HK-2 (cell line): ENCODE measurements around the gene PLA2G12B.

Experiments used
- DNase-seq: peaks from one replicate; pipeline ENCODE4 v3.0.0-alpha.2; 2018; ENCODE audit not compliant: unreplicated experiment

The PLA2G12B gene

DNA sequence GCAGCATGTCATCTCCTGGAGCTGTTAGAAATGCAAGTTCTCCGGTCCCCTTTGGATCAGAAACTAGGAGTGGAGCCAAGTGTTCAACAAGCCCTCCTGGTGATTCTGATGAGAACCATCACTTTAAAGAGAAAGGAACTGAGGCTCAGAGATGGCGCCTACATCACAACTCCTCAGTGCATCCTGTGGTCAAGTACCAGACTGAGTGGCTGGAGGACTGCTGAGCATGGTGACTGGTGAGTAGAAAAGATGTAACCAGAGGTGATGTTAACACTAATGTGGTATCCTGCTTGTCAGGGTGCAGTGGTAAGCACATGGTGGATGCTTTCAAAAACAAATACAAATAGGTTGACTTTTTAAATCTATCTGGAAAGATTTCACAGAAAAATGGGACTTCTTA is 64.5 kb downstream of the PLA2G12B start:
- DNase-seq = no peak

DNA sequence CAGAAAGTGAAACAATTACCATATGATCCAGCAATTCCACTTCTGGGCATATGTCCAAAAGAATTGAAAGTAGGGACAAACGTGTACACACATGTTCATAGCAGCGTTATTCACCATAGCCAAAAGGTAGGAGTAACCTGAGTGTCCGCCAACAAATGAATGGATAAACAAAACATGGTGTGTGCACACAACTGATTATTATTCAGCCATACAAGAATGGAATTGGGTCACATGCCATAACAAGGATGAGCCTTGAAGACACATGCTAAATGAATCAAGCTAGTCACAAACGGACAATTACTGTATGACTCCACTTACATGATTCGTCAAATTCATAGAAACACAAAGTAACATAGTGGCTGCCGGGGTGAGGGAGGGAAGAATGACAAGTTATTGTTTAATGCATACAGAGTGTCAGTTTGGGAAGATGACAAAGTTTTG is 65.2 kb downstream of the PLA2G12B start:
- no peak for DNase-seq

DNA sequence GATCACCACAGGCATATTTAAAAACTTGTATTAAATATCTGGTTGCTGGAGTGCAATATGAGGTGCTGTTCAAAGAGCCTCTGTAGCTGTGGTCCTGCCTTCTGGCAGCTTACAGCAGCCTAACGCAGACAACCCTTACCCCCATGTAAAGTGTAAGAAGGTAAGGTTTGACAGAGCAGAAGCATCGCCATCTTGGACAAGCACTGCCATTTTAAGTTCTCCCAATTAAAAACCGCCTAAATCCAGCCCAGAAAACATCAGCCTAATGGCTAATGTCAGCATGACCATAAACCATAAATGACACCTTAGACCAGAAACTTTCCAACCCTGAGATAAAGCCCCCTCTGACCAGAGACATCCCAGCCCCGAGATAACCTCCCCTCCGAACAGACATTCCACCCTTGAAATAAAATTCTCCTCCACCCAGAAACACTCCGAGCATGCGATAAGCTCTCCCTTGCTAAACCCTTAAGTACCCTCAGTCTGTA is 66.4 kb downstream of the PLA2G12B start:
- no peak for DNase-seq

DNA sequence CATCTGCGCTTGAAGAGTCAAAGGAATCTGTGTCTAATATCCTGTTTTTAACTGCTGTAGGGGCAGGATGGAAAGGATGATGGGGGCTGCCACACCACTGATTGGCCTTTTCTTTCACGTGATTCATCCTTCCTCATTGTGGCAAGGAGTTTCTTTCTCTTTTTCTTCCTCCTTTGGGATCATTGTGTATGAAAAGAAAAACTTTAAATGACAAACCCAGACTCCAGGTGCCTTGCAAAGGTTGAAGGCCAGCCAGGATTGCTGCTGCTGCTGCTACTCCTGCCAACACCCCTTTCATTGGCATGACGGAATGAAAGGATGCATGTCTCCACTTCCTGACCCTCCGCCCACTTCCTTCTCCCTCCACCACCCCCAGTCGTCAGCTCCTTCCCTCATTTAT is 67.6 kb downstream of the PLA2G12B start:
- no peak for DNase-seq

DNA sequence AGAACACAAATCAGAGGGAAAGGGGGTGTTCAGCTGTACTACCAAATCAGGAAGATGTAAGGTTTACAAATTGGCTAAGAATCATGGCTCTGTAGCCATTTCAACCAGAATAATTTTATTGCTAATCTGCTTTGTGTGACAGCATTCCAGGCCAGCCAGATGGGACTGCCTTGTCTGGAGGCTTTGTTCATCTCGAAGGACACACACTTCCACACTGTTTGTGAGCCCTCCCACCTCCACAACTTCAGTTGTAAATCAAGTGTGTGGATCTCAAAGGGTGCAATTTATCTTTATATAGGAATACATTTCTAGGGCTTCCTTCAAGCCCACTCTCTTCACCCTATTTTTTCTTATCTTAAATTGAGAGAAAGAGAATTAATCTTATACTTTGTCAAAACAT is 68.0 kb downstream of the PLA2G12B start:
- DNase-seq = no peak

DNA sequence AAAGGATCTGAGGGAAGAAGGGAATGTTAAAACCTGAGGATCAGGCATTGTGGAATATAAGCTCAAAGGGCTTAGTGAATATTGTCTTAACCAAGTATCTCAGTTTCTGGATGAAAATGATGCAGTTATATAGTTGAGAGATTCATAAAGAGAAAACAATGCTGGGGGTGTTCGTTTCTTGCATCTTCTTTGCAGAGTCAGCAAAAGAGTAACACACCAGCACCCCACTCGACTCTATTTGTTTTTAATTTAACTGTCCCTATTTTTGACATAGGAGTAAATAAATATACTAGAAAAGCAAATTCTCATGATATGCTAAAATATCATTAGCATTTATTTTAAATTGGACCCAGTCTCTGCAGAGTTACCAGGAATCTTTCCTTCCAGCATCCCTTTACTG is 68.7 kb downstream of the PLA2G12B start:
- no peak for DNase-seq
